GM03348 (cell line): ENCODE data around the gene SLC25A33.

Experiments used
- DNase-seq: peaks from one replicate; pipeline ENCODE4 v3.0.0; 2012; ENCODE audit warnings: low spot score

SLC25A33 gene

GRCh38 chr1:9601942-9602793, 62.9 kb downstream of the SLC25A33 start:
- DNase-seq = no peak

- no peak for DNase-seq
These were observed 63.5 kb downstream of the SLC25A33 start for GRCh38 chr1:9602794-9603167.

DNA sequence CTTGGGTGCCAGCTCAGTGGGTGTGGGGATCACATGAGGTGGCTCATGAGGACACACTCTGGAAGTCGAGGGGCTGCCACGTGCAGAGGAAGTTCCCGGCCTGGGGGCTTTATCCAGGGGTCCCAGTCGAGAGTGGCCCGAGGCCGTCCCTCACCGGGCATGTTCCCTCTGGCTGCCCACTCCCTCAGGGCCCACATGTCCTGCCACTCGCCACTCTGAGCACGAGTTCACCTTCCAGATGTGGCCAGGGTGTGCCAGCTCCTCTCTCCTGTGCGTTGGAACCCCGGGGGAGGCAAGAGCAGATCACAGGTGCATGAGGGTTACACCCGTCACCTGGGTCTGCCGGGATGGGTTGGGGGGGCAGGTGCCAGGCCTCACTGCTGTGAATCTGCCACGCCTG, 64.0 kb downstream of the SLC25A33 start:
- DNase-seq = no peak

- DNase-seq = no peak
These were observed 64.8 kb downstream of the SLC25A33 start for GRCh38 chr1:9603766-9604753.

DNA sequence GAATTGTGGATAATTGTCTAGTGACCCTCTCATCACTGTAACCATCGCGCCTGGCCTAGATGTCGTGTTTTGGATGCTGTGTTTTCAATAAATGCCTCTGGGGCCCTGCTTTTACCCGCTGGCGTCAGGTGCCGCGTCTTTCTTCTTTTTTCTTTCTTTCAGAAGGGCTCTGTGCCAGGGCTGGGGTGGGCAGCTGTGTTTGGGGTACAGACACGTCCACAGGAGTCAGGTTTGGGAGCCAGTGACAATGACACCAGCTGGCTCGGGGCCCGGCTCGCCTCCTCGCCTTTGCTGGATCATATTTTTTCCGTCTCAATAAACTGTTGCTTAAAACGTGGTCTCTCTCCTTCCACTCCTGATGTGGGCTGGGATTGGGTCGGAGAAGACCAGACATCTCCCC, 65.6 kb downstream of the SLC25A33 start:
- no peak for DNase-seq

DNA sequence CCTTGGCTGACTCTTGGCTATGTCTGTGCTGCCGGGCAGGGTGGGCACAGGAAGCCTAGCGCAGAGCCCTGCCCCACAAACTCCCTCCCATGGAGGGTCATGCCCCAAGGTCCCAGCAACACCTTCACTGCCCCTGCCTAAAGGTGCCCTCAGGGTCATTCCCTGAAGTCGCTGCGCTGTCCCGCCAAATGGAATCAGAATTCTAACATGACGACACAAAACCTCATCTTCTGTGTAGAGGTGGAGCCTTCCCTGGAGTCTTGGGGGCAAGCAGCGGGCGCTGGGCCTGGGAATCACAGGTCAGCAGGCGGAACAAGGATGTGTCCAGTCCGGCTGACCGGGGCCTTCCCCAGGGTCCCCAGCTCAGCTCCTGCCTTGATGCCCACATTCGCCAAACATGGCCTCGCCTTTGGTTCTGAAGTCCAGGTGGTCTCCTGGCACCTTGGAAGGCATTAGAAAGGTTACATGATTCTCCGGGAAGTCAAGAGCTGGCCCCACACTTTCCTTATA, 66.7 kb downstream of the SLC25A33 start:
- no peak for DNase-seq

DNA sequence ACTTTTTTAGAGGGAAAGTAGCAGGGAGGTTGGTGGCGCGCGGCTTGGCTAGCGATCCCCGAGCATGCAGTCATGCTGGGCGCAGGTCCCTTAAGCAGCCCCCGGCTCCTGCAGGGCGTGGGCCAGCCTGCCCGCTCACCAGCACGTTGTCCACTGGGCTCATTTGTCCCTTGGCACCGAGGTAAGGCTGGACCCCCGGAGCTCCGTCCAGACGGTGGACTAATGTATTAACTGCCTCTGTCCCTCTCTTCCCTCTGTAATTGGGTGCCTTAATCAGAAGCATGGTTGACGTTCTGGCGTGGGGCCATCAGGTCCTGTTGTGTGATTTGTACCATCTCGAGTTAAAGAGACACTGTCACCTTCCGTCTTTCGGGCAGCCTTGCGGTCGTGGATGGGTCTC, 67.2 kb downstream of the SLC25A33 start:
- DNase-seq = no peak

DNA sequence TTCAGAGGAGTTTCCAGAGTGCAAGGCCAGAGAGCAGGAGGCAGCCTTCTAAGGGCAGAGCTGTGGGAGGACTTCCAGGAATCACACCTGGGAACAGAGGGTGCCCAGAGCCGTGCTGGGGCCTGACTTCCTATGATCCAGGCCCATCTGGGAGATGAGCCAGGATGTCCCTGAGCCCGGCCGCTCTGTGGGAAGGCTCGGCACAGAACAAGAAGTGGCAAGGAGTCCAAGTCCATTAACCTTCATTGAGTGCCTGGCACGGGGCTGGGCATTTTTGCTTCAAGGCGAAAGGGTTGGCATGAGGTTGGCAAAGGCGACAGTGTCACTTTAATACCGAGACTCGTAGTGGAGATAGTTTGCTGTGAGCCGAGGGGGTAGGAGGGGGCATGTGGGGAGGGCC, 67.7 kb downstream of the SLC25A33 start:
- DNase-seq = no peak

- DNase-seq = no peak
These were observed 68.1 kb downstream of the SLC25A33 start for GRCh38 chr1:9607352-9607751.

DNA sequence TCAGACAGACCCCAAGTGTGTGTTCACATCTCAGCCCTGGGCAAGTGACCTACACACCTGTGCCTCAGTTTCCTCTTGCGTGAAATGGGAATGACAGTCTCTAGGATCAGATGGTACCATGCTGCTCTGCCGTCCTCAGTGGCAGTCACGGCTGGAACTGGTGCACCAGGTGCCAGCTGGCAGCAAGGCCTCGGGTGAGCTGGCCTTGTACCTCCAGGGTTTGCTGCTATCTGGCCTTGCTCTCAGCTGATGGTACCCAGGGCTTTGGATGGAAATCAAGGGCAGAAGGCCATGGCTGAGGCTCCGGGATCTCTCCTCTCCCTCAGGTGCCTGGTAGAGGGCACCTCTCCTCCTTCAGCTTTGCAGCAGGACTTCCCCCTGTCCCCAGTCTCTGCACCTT, 70.7 kb downstream of the SLC25A33 start:
- DNase-seq = no peak

- DNase-seq = no peak
These were observed 71.3 kb downstream of the SLC25A33 start for GRCh38 chr1:9610548-9610947.

- DNase-seq = no peak
These were observed 72.5 kb downstream of the SLC25A33 start for GRCh38 chr1:9611716-9612115.

DNA sequence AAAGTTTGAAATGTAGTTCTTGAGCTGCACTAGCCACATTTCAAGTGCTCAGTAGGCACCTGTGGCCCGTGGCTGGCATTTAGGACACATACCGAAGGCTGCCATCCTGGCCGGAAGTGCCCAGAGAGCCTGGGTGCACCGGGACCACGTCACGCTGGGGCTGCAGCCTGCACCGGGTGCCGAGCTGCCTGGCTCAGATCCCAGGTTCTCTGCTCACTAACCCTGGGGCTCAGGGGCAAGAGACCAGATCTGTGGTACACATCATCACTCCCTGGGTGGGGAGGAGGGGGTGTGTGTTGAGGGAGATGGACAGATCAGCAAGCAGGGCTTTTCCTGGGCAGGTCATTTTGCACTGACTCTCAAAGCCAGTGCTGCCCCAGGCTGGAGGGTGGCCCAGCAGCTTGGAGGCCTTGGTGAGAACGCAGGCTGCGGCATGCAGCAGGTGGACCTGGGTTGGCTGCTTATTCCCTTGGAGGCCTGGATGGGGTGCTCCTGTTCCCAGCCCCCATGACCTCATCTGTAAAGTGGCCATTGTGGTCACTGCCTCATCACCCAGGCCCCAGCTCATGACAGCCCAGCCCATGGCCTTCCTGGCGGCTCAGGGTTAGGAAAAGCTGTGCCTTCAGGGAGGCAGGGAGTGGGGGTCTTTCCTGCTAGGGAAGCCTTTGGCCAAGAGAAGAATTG, 73.0 kb downstream of the SLC25A33 start:
- no peak for DNase-seq

DNA sequence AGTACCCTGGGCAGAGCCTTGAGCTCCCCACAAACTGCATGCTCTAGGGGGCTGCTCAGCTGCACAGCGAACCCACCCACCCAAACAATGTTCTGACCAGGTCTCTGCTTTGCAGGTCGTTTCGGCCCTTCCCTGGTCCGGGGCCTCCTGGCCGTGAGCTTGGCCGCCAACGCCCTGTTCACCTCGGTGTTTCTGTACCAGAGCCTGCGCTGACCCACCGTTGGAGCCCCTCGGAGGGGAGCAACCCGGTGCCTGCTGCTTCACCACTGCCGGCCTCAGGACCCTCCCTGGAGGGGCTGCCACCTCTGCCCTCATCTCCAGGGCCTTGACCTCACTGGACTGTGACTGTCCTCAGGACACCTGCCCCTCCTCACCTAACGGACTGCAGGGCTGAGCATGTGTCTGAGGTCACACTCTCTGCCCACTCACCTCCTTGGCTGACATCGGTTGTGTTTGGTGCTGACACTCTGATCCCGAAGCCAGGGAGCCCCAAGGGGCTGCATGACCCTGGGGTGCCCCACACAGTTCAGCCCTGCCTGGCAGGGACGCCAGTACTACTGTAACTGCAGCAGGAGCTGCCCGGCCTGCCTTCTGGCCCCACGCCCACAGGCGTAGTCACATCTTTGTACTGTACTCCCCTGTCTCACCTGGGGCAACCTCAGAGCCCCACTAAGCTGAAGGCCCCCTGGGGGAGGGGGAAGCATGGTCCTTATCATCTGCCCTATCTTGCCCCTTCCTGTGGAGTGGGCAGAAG, 73.8 kb downstream of the SLC25A33 start:
- no peak for DNase-seq

DNA sequence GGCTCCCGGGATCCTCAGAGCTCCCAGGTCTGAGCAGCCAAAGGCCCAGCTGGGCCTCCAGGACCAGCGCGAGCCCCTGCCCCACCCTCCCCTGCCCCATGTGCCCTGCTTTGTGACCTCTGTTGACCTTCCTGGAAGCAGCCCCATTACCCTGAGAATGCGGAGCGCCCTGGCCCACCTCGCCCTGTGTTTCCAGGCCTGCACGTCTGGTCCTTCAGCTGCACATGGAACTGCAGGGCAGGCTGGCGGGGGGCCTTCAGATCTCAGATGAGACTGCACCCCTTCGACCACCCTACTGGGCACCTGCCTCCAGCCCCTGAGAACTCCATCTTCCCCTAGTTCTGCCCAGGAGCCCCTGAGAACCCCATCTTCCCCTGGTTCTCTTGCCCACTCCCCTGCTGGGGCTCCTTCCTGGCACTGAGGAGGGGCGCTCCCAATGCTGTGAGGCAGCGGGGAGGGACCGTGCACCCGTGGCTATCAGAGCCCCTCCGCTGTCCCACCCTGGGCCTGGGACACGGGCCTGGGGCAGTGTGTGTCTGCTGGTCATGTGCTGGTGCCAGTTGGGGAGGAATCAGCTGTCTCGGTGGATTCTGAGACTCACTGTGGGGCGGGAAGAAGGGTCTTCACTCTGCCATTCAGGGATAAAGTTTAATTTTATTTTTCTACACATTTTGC, 74.5 kb downstream of the SLC25A33 start:
- DNase-seq = no peak

DNA sequence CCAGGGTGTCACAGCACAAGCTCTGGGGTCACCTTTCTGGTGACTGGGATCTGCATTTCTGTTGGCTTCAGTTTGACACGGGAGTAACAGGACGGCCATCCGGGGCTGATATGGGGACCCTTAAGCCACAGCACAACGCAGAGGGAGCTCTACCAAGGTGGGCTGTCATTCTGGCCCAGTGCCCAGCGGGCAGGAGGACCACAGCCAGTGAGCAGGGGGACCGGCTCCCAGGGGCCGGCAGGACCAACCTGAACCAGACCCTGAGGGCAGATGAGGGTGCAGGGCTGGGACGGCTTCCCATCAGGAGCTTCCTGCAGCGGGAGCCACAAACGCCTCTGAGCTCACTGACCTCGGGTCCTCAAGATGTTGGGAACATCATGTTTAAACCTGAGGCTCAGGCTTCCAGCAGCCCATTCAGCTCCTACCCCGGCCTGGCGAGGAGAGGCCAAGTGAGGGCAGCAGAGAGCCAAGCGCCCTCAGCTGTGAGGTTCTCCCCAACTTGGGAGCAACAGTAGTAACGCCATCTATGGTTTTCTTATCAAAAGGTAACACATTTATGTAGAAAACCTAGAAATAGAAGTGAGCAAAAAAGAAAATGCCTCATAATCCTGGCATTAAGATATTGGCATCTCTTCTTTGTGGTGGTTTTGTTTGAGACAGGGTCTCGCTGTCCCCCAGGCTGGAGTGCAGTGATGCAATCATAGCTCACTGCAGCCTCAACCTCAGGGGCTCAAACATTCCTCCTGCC, 76.2 kb downstream of the SLC25A33 start:
- peak; percentile 87 for DNase-seq

GRCh38 chr1:9618909-9619679, 79.8 kb downstream of the SLC25A33 start:
- no peak for DNase-seq

DNA sequence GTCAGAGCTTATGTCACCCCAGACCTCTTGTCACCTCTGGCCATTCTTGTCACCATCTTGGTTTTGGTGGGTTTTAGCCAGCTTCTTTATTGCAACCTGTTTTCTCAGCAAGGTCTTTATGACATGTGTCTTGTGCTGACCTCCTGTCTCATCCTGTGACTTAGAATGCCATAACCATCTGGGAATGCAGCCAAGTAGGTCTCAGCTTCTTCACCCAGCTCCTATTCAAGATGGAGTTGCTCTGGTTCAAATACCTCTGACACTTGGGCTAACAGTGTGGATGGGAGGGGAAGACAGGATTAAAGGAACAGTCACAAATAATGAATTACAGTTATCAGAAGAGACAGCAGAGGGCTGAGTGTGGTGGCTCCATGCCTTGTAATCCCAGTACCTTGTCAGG, 81.8 kb downstream of the SLC25A33 start:
- no peak for DNase-seq

DNA sequence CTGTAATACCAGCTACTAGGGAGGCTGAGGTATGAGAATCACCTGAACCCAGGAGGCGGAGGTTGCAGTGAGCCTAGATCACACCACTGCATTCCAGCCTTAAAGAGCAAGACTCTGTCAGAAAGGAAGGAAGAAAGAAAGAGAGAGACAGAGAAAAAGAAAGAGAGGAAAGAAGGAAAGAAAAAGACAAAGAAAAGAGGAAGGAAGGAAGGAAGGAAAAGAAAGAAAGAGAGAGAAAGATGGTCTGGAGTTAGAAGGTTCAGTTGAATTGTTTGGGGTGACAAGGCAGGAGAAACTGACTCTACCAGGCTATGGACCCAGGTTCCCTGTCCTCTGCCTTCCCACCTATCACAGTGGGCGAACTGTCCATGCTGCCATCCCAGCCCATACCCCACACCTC, 84.8 kb downstream of the SLC25A33 start:
- DNase-seq = no peak
